Caco-2 (cell line): ENCODE measurements around the gene DOCK6. TPM values are rescaled to one million over a fixed set of nuclear protein-coding genes. Genes with fewer than 3 reads are reported as not detected.

Source experiments
- BruUV-seq: library from RNA; stranded (reverse); fragments of 400-500 nt; replicated peaks from 2 replicates; lab custom pipeline; 2021; lab: Mats Ljungman, UMichigan
- CTCF ChIA-PET: fragments of 300-600 bp; sonication (Branson Sonifier 250); formaldehyde crosslinking; loops from one replicate; lab custom pipeline; 2022; ENCODE audit warnings: antibody characterized with exemption; lab: Charles Lee
- POLR2A ChIA-PET: fragments of 300-600 bp; sonication (Branson Sonifier 250); formaldehyde crosslinking; loops from one replicate; lab custom pipeline; 2022; ENCODE audit warnings: antibody characterized with exemption; lab: Charles Lee
- DNase-seq, 2 experiments: peaks; one replicate each; pipeline versions ENCODE4 v3.0.0 to v3.0.0-alpha.2; 2020 to 2022
- H3K27me3 ChIP-seq: replicated peaks from 2 replicates; pipeline ENCODE4 v1.6.0; 2011; ENCODE audit warnings: low read length; ENCODE audit not compliant: control insufficient read depth, insufficient read depth
- H3K36me3 ChIP-seq: 2 replicates; pipeline ENCODE4 v1.5.1; 2011; ENCODE audit warnings: low read length; ENCODE audit not compliant: control insufficient read depth, insufficient read depth
- H3K4me1 ChIP-seq: fragments of 250-450 bp; sonication (Bioruptor Pico); 2 replicates; pipeline ENCODE4 v1.5.1; 2020; ENCODE audit warnings: mild to moderate bottlenecking
- H3K4me3 ChIP-seq: 2 replicates; pipeline ENCODE4 v1.5.1; 2011; ENCODE audit warnings: low read depth, mild to moderate bottlenecking, control low read depth, low read length
- H3K9me3 ChIP-seq: fragments of 250-450 bp; sonication (Bioruptor Pico); 2 replicates; pipeline ENCODE4 v1.5.1; 2020; ENCODE audit warnings: mild to moderate bottlenecking, moderate library complexity
- H3K27ac Mint-ChIP-seq: one replicate; pipeline ENCODE4 v1.8.0; 2022; ENCODE audit warnings: mixed read lengths; ENCODE audit not compliant: unreplicated experiment
- H3K27me3 Mint-ChIP-seq: one replicate; pipeline ENCODE4 v1.8.0; 2022; ENCODE audit warnings: mixed read lengths; ENCODE audit not compliant: insufficient read depth, unreplicated experiment
- H3K36me3 Mint-ChIP-seq: one replicate; pipeline ENCODE4 v1.8.0; 2022; ENCODE audit warnings: mild to moderate bottlenecking, mixed read lengths; ENCODE audit not compliant: insufficient read depth, unreplicated experiment
- H3K4me1 Mint-ChIP-seq: one replicate; pipeline ENCODE4 v1.8.0; 2022; ENCODE audit warnings: low read depth, mixed read lengths; ENCODE audit not compliant: unreplicated experiment
- H3K4me3 Mint-ChIP-seq: one replicate; pipeline ENCODE4 v1.8.0; 2022; ENCODE audit warnings: mild to moderate bottlenecking, moderate library complexity, mixed read lengths; ENCODE audit not compliant: unreplicated experiment
- H3K9me3 Mint-ChIP-seq: one replicate; pipeline ENCODE4 v1.8.0; 2022; ENCODE audit warnings: mixed read lengths; ENCODE audit not compliant: unreplicated experiment
- CTCF ChIP-seq, 2 experiments: fragments of 200-600 bp in 1 of 2; IDR thresholded peaks; 1 replicate in 1 of 2; 2 replicates in 1 of 2; pipeline versions ENCODE4 v1.5.1 to v1.8.0; 2011 to 2022; ENCODE audit warnings: antibody characterized with exemption in 1 of 2, control low read depth in 1 of 2, inconsistent platforms in 1 of 2, low read depth in 1 of 2, low read length in 1 of 2, mild to moderate bottlenecking in 1 of 2, moderate library complexity in 1 of 2; ENCODE audit not compliant: insufficient read depth in 1 of 2, severe bottlenecking in 1 of 2, unreplicated experiment in 1 of 2
- intact Hi-C: fragments of 100-400 bp; cut with micrococcal nuclease; formaldehyde crosslinking; loops from one replicate; pipeline ENCODE4 v1.10.0; 2022; ENCODE audit not compliant: unreplicated experiment
- total RNA-seq: library from RNA; stranded (reverse); gene quantifications from 2 replicates; pipeline ENCODE4 v1.2.3, GENCODE V29; 2022

The DOCK6 gene
- total RNA-seq, 1 experiment from 2014 or later = 84.1 TPM

GRCh38 chr19:11223200-11223599, 39.1 kb downstream of the DOCK6 start:
- H3K4me1 Mint-ChIP-seq = no peaks in the 10 kb centered on the region
- POLR2A ChIA-PET = no interaction called here

GRCh38 chr19:11221082-11221598, 41.2 kb downstream of the DOCK6 start:
- H3K9me3 ChIP-seq = no peaks in the 10 kb centered on the region; the same call in 1 of the 2 replicates
- Mint-ChIP-seq H3K4me3 (no peak overlapping the region), H3K27me3 (no peaks in the 10 kb centered on the region), H3K9me3 (peaks cover 28% of the 10 kb centered on the region), H3K27ac (no peak overlapping the region), H3K36me3 (peaks cover 49% of the 10 kb centered on the region), H3K4me1 (no peaks in the 10 kb centered on the region)
- POLR2A ChIA-PET = interaction anchor here (0.7 kb wide), 1 partner anchor 45 kb away, joined by 4 read pairs; no protein-coding TSS in a partner anchor
- no peaks in the 10 kb centered on the region for H3K4me1 ChIP-seq
- H3K36me3 ChIP-seq = peaks cover 3% of the 10 kb centered on the region
- no peak for TF ChIP-seq CTCF (IDR thresholded peaks at IDR 0.05; ENCODE audit: insufficient read depth in 1 of 2, low read depth in 1 of 2, low read length in 1 of 2, severe bottlenecking in 1 of 2, unreplicated experiment in 1 of 2)
- no peaks in the 10 kb centered on the region for H3K27me3 ChIP-seq
- no peak for DNase-seq
- CTCF ChIA-PET = no interaction called here
- intact Hi-C loops = no loop called here
- no peak overlapping the region for H3K4me3 ChIP-seq
- BruUV-seq = no TSS peak

More at GRCh38 chr19:11223200-11223599, 39.1 kb downstream of the DOCK6 start:
- no TSS peak for BruUV-seq
- no peak for TF ChIP-seq CTCF (IDR thresholded peaks at IDR 0.05; ENCODE audit: insufficient read depth in 1 of 2, low read depth in 1 of 2, low read length in 1 of 2, severe bottlenecking in 1 of 2, unreplicated experiment in 1 of 2)
- H3K27me3 ChIP-seq = no peaks in the 10 kb centered on the region
- H3K36me3 ChIP-seq = peaks cover 3% of the 10 kb centered on the region
- Mint-ChIP-seq H3K9me3 (peaks cover 28% of the 10 kb centered on the region), H3K4me3 (no peak overlapping the region), H3K27ac (no peak overlapping the region), H3K27me3 (no peaks in the 10 kb centered on the region), H3K36me3 (peaks cover 51% of the 10 kb centered on the region)
- H3K9me3 ChIP-seq = no peaks in the 10 kb centered on the region; the same call in 1 of the 2 replicates
- CTCF ChIA-PET = no interaction called here
- no peak for DNase-seq
- H3K4me3 ChIP-seq = no peak overlapping the region
- H3K4me1 ChIP-seq = no peaks in the 10 kb centered on the region
- intact Hi-C loops = no loop called here

- ChIA-PET POLR2A (no interaction called here), CTCF (no interaction called here)
- Mint-ChIP-seq H3K27ac (no peak overlapping the region), H3K27me3 (no peaks in the 10 kb centered on the region), H3K4me3 (no peak overlapping the region), H3K36me3 (peaks cover 39% of the 10 kb centered on the region), H3K9me3 (no peaks in the 10 kb centered on the region), H3K4me1 (no peaks in the 10 kb centered on the region)
- Histone ChIP-seq H3K27me3 (no peaks in the 10 kb centered on the region), H3K4me3 (no peak overlapping the region), H3K9me3 (no peaks in the 10 kb centered on the region), H3K4me1 (no peaks in the 10 kb centered on the region), H3K36me3 (peaks cover 2% of the 10 kb centered on the region; the same call in 1 of the 2 replicates)
- TF ChIP-seq CTCF (IDR thresholded peaks at IDR 0.05; ENCODE audit: insufficient read depth in 1 of 2, low read depth in 1 of 2, low read length in 1 of 2, severe bottlenecking in 1 of 2, unreplicated experiment in 1 of 2) = no peak
- DNase-seq = no peak
- BruUV-seq = no TSS peak
- intact Hi-C loops = no loop called here
These were observed 47.9 kb downstream of the DOCK6 start for GRCh38 chr19:11214387-11214786.
